Coronary artery (tissue), 2 donors: ENCODE results near the gene S100B.
A peak's percentile ranks its signal among the peaks of the same experiment; 100 is the strongest.

Source experiments
- DNase-seq: peaks from one replicate; pipeline ENCODE4 v3.0.0-alpha.2; 2017; ENCODE audit warnings: low spot score
- H3K27ac ChIP-seq, 2 donors: fragments of 200-600 bp; sonication (generic); one replicate each; pipeline ENCODE4 v1.5.1; 2016 to 2019
- H3K4me3 ChIP-seq: fragments of 200-600 bp; sonication (generic); 2 replicates; pipeline ENCODE4 v1.5.1; 2016; ENCODE audit warnings: mild to moderate bottlenecking, moderate library complexity
- CTCF ChIP-seq: fragments of 200-600 bp; sonication (generic); IDR thresholded peaks from one replicate; pipeline ENCODE4 v1.5.1; 2019; ENCODE audit warnings: antibody characterized with exemption

S100B gene

GRCh38 chr21:46620846-46621245 is 16.0 kb upstream of the S100B start:
- TF ChIP-seq CTCF = no peak
- Histone ChIP-seq H3K4me3 (no peak overlapping the region), H3K27ac (peak overlapping the region in 1 of 2 donors; percentile 74)
- DNase-seq = no peak

- H3K27ac ChIP-seq = no peak overlapping the region
- H3K4me3 ChIP-seq = no peak overlapping the region
- DNase-seq = no peak
- TF ChIP-seq CTCF = no peak
These were observed 15.0 kb upstream of the S100B start for GRCh38 chr21:46619846-46620245.

- no peak for DNase-seq
- TF ChIP-seq CTCF = no peak
These were observed 14.0 kb upstream of the S100B start for GRCh38 chr21:46618738-46619379.

DNA sequence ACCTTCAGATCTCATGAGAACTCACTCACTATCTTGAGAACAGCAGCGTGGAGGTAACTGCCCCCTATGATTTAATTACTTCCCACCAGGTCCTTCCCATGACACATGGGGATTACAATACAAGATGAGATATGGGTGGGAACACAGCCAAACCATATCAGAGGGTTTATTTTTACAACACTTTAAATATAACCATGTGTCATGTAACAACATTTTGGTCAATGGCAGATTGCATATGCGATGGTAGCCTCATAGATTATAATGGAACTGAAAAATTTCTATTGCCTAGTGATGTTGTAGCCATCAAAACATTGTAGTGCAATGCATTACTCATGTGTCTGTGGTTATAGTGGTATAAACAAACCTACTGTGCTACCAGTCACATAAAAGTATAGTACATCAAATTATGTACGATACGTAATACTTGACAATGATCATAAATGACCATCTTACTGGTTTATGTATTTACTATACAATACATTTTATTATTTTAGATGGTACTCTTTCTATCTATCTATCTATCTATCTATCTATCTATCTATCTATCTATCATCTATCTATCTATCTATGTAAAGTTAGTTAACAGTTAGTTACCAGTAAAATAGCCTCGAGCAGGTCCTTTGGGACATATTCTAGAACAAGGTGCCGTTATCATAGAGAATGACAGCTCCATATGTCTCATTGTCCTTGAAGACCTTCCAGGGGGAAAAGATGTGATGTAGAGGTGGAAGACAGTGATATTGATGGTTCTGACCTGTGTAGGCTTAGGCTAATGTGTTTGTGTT is 12.6 kb upstream of the S100B start:
- no peak for DNase-seq
- TF ChIP-seq CTCF = no peak
- Histone ChIP-seq H3K27ac (no peak overlapping the region), H3K4me3 (no peak overlapping the region)

More at GRCh38 chr21:46618738-46619379, 14.0 kb upstream of the S100B start:
- no peak overlapping the region for H3K4me3 ChIP-seq
- H3K27ac ChIP-seq = no peak overlapping the region

DNA sequence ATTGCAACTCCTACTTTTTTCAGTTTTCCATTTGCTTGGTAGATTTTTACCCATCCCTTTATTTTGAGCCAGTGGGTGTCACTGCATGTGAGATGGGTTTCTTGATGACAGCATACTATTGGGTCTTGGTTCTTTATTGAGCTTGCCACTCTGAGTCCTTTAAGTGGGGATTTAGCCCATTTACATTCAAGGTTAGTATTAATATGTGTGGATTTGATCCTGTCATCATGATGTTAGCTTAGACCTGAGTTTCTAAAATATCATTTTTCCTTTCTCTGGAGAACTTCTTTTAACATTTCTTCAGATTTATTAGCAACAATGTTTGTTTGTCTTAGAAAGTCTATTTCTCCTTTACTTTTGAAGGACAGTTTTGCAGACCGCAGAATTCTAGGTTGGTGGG is 11.8 kb upstream of the S100B start:
- no peak overlapping the region for H3K27ac ChIP-seq
- no peak for TF ChIP-seq CTCF
- no peak overlapping the region for H3K4me3 ChIP-seq

GRCh38 chr21:46616050-46616449 is 11.2 kb upstream of the S100B start:
- no peak for DNase-seq
- Histone ChIP-seq H3K27ac (no peak overlapping the region), H3K4me3 (no peak overlapping the region)
- no peak for TF ChIP-seq CTCF

More for the DNA sequence above, 11.8 kb upstream of the S100B start:
- no peak for DNase-seq

GRCh38 chr21:46613391-46613790 is 8.5 kb upstream of the S100B start:
- Histone ChIP-seq H3K4me3 (no peak overlapping the region), H3K27ac (no peak overlapping the region)
- no peak for TF ChIP-seq CTCF
- no peak for DNase-seq
